ENCODE results near the gene C2CD5. TPM values are rescaled to one million over a fixed set of nuclear protein-coding genes. Genes with fewer than 3 reads are reported as not detected.

The C2CD5 gene
- total and polyA plus RNA-seq, 2 of the 4 experiments (the other 2 are of a cell fraction), result 14.5 to 15.8 TPM

DNA sequence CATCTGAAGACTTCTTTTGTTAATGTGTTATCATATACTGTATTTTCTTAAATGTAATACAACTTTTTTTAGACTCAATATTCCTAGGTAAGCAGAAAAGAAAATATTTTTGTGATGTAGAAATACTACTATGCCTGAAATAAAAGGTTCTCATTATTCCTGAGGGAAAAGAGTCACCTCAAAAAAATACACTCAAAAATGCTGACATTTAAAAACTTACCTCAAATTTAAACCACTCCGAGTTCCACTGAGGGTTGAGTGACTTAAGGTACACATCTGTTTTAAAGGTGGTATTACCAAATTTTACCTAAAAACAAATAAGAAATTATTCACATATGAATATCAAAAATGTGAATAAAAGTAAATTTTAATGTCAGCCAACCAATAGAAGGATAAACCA, 9.3 kb downstream of the C2CD5 start:
- Histone ChIP-seq H2BK15ac (ENCODE audit: low read depth, low read length) (no peak overlapping the region), H3K4me3 (ENCODE audit: insufficient read depth, low read depth, low read length) (no peak overlapping the region), H2AK5ac (ENCODE audit: low read depth, low read length) (no peak overlapping the region), H3K4me1 (ENCODE audit: control insufficient read depth, insufficient read depth, low read length) (peaks cover 3% of the 10 kb centered on the region), H2AFZ (replicated peaks; ENCODE audit: low read length, poor library complexity) (no peak overlapping the region), H2BK120ac (ENCODE audit: low read depth, low read length) (no peak overlapping the region), H3K9ac (ENCODE audit: low read depth, low read length) (no peak overlapping the region), H3K27ac (ENCODE audit: insufficient read depth, low read length) (no peak overlapping the region), H3K23ac (ENCODE audit: low read depth, low read length) (no peak overlapping the region), H2AK9ac (replicated peaks; ENCODE audit: low read depth, low read length, poor library complexity) (no peak overlapping the region), H3K9me1 (ENCODE audit: insufficient read depth, low read length) (no peaks in the 10 kb centered on the region), H4K8ac (ENCODE audit: low read depth in 2 of 2, low read length in 2 of 2) (no peak overlapping the region), H3K79me1 (ENCODE audit: low read depth in 1 of 2, low read length in 2 of 2) (peaks cover 3 to 21% of the 10 kb centered on the region in 2 experiments; a peak in 3 of 4 replicates), H3K56ac (ENCODE audit: extremely low read depth, insufficient read depth, low read length) (no peak overlapping the region), H2BK5ac (ENCODE audit: low read depth, low read length, poor library complexity, severe bottlenecking) (no peak overlapping the region), H3K36me3 (ENCODE audit: control insufficient read depth, insufficient read depth, low read length) (peaks cover 11% of the 10 kb centered on the region), H4K20me1 (ENCODE audit: insufficient read depth, low read length) (no peaks in the 10 kb centered on the region), H3K9me3 (ENCODE audit: control insufficient read depth, insufficient read depth, low read length) (no peaks in the 10 kb centered on the region), H3K14ac (replicated peaks; ENCODE audit: low read depth, low read length) (no peak overlapping the region), H3K4ac (ENCODE audit: low read depth, low read length) (no peak overlapping the region), H4K91ac (ENCODE audit: insufficient read depth, low read depth, low read length) (no peak overlapping the region), H2BK20ac (ENCODE audit: low read depth, low read length) (no peak overlapping the region), H3K27me3 (ENCODE audit: control insufficient read depth, insufficient read depth, low read length) (no peaks in the 10 kb centered on the region), H4K5ac (ENCODE audit: low read depth, low read length) (no peak overlapping the region), H3K18ac (ENCODE audit: low read depth, low read length) (no peak overlapping the region), H3K4me2 (ENCODE audit: low read depth, low read length) (no peak overlapping the region)
- POLR2A ChIA-PET (ENCODE audit: unreplicated experiment), result no interaction called here
- dilution Hi-C loops (cut with HindIII; ENCODE audit: low sequenced_read_pairs, unreplicated experiment) (no loop called here), in situ Hi-C loops (cut with MboI; ENCODE audit: low sequenced_read_pairs) (no loop called here), intact Hi-C loops (cut with micrococcal nuclease) (no loop called here)
- CTCF ChIA-PET, result no interaction called here
- no CpG with 5 or more reads among the region's 1 CpG for WGBS, 2 experiments (ENCODE audit: extremely low coverage in 2 of 2, insufficient read length in 1 of 2)
- no peak for TF ChIP-seq NFE2L2 (IDR thresholded peaks at IDR 0.05; ENCODE audit: low read depth, low read length)
- peak; percentile 64 for TF ChIP-seq MAFK (IDR thresholded peaks at IDR 0.05; ENCODE audit: low read depth, low read length)
- no peak for DNase-seq
- ATAC-seq (ENCODE audit: low read depth), result no peak
- BruUV-seq (replicated peaks), result no TSS peak

Data from IMR-90 (cell line).